Measurements from ENCODE around the gene PKLR. TPM values are rescaled to one million over a fixed set of nuclear protein-coding genes. Genes with fewer than 3 reads are reported as not detected.

Gene PKLR
- total and polyA plus RNA-seq, 2 of the 4 experiments (the other 2 are of a cell fraction), result 0.03 TPM; not detected in 1

DNA sequence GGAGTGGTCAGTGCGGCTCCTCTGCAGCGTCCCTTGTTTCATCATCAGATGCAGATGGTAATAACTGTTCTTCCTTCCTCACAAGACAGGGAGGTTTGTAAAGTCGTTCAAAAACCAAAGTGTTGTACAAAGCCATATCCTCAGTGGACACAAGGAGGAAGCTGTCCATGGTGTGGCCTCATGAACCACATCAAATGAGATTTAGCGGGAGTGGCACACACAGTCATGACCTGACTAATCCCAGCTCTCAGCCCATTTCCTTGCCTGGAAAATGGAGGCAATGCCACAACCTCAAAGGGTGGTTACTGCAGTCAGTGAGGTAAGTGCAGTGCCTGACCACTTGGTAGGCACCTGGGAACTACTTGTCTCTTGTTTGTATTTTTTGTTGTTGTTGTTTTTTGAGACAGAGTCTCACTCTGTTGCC, 59.4 kb downstream of the PKLR start:
- peak overlapping the region; percentile 46; the same call in 1 of the 2 replicates for H2AK5ac ChIP-seq (ENCODE audit: low read depth, low read length)
- H2BK5ac ChIP-seq (ENCODE audit: low read depth, low read length, poor library complexity, severe bottlenecking), result no peak overlapping the region
- POLR2A ChIA-PET (ENCODE audit: unreplicated experiment), result no interaction called here
- peak overlapping the region; percentile 84 for H2AK9ac ChIP-seq (replicated peaks; ENCODE audit: low read depth, low read length, poor library complexity)
- in situ Hi-C loops (cut with MboI; ENCODE audit: low sequenced_read_pairs), result no loop called here
- intact Hi-C loops (cut with micrococcal nuclease), result loop anchor here (1.0 kb wide), 1 partner anchor 34 kb away; the partner anchor contains the start of gene MTX1
- H3K79me1 ChIP-seq (ENCODE audit: low read depth in 1 of 2, low read length in 2 of 2), result peaks cover 4 to 37% of the 10 kb centered on the region in 2 experiments; a peak in 3 of 4 replicates
- no CpG with 5 or more reads among the region's 4 CpGs for WGBS, 2 experiments (ENCODE audit: extremely low coverage in 2 of 2, insufficient read length in 1 of 2)
- TF ChIP-seq NFE2L2 (IDR thresholded peaks at IDR 0.05; ENCODE audit: low read depth, low read length), result no peak
- TF ChIP-seq MXI1 (IDR thresholded peaks at IDR 0.05; ENCODE audit: borderline replicate concordance, low read depth, low read length), result no peak
- TF ChIP-seq SMC3 (IDR thresholded peaks at IDR 0.05; ENCODE audit: low read depth, low read length), result no peak
- TF ChIP-seq USF2 (IDR thresholded peaks at IDR 0.05; ENCODE audit: low read depth, low read length), result no peak
- TF ChIP-seq POLR2A (IDR thresholded peaks at IDR 0.05; ENCODE audit: low read depth, low read length), result no peak
- no peak for TF ChIP-seq BHLHE40 (IDR thresholded peaks at IDR 0.05; ENCODE audit: low read depth, low read length)
- TF ChIP-seq RFX5 (IDR thresholded peaks at IDR 0.05; ENCODE audit: low read depth, low read length), result no peak
- no peak for TF ChIP-seq CHD1 (IDR thresholded peaks at IDR 0.05; ENCODE audit: low read depth, low read length)
- TF ChIP-seq CEBPB (IDR thresholded peaks at IDR 0.05; ENCODE audit: low read depth, low read length), result no peak
- TF ChIP-seq RAD21 (IDR thresholded peaks at IDR 0.05; ENCODE audit: low read length), result no peak
- no peak for TF ChIP-seq FOS (IDR thresholded peaks at IDR 0.05; ENCODE audit: low read depth, low read length)
- no peak for TF ChIP-seq MAFK (IDR thresholded peaks at IDR 0.05; ENCODE audit: low read depth, low read length)
- TF ChIP-seq CTCF (conservative IDR thresholded peaks at IDR 0.05; ENCODE audit: low read depth, low read length), result no peak
- no peak for TF ChIP-seq RCOR1 (IDR thresholded peaks at IDR 0.05; ENCODE audit: insufficient replicate concordance, low read length)
- TF ChIP-seq ELK1 (IDR thresholded peaks at IDR 0.05; ENCODE audit: borderline replicate concordance, low read depth, low read length), result no peak
- no peak overlapping the region for H3K56ac ChIP-seq (ENCODE audit: extremely low read depth, insufficient read depth, low read length)
- no peaks in the 10 kb centered on the region for H4K20me1 ChIP-seq (ENCODE audit: insufficient read depth, low read length)
- peak overlapping the region; percentile 44; the same call in 1 of the 3 replicates for H2BK15ac ChIP-seq (ENCODE audit: low read depth, low read length)
- peaks cover 6% of the 10 kb centered on the region; the same call in 1 of the 2 replicates for H3K4me1 ChIP-seq (ENCODE audit: control insufficient read depth, insufficient read depth, low read length)
- dilution Hi-C loops (cut with HindIII; ENCODE audit: low sequenced_read_pairs, unreplicated experiment), result no loop called here
- no peaks in the 10 kb centered on the region for H3K9me3 ChIP-seq (ENCODE audit: control insufficient read depth, insufficient read depth, low read length)
- no peak overlapping the region for H3K27ac ChIP-seq (ENCODE audit: insufficient read depth, low read length)
- no peaks in the 10 kb centered on the region for H3K27me3 ChIP-seq (ENCODE audit: control insufficient read depth, insufficient read depth, low read length)
- H2BK120ac ChIP-seq (ENCODE audit: low read depth, low read length), result no peak overlapping the region
- DNase-seq (no peak), ATAC-seq (ENCODE audit: low read depth) (no peak)
- no peak overlapping the region for H3K4me2 ChIP-seq (ENCODE audit: low read depth, low read length)
- H3K4me3 ChIP-seq (ENCODE audit: insufficient read depth, low read depth, low read length), result no peak overlapping the region
- peaks cover 6% of the 10 kb centered on the region for H3K9me1 ChIP-seq (ENCODE audit: insufficient read depth, low read length)
- no peak overlapping the region for H2AFZ ChIP-seq (replicated peaks; ENCODE audit: low read length, poor library complexity)
- H3K14ac ChIP-seq (replicated peaks; ENCODE audit: low read depth, low read length), result 0 out of 2 replicates have a peak overlapping the region, but pooled peaks have one; percentile 3
- H3K23ac ChIP-seq (ENCODE audit: low read depth, low read length), result 0 out of 2 replicates have a peak overlapping the region, but pooled peaks have one; percentile 8
- peak overlapping the region; percentile 8; the same call in 1 of the 2 replicates for H4K91ac ChIP-seq (ENCODE audit: insufficient read depth, low read depth, low read length)
- CTCF ChIA-PET, result interaction anchor here (0.5 kb wide), 1 partner anchor 66 kb away, joined by 4 read pairs; no protein-coding TSS in a partner anchor
- H3K4ac ChIP-seq (ENCODE audit: low read depth, low read length), result peak overlapping the region; percentile 5
- H4K5ac ChIP-seq (ENCODE audit: low read depth, low read length), result peak overlapping the region; percentile 28
- H2BK20ac ChIP-seq (ENCODE audit: low read depth, low read length), result 0 out of 2 replicates have a peak overlapping the region, but pooled peaks have one; percentile 64
- H3K9ac ChIP-seq (ENCODE audit: low read depth, low read length), result no peak overlapping the region
- H3K36me3 ChIP-seq (ENCODE audit: control insufficient read depth, insufficient read depth, low read length), result peaks cover 14% of the 10 kb centered on the region
- peak overlapping the region; percentile 23 to 94; a peak in 2 of 4 replicates for H4K8ac ChIP-seq (ENCODE audit: low read depth in 2 of 2, low read length in 2 of 2)
- BruUV-seq (replicated peaks), result no TSS peak
- H3K18ac ChIP-seq (ENCODE audit: low read depth, low read length), result no peak overlapping the region
